Measurements from ENCODE around the gene SMIM35. TPM values are rescaled to one million over a fixed set of nuclear protein-coding genes. Genes with fewer than 3 reads are reported as not detected.
"Not testable (repeated sequence)": the region's sequence is repeated elsewhere in the genome, so short reads cannot be mapped to it uniquely, and the experiment has no call there.

Gene SMIM35
- total RNA-seq, 1 donor from 2014 or later, result not detected

GRCh38 chr11:117992620-117993019 lies 94.1 kb downstream of the SMIM35 start:
- FAIRE-seq (no peak), DNase-seq (ENCODE audit: low spot score in 2 of 2) (no peak)

DNA sequence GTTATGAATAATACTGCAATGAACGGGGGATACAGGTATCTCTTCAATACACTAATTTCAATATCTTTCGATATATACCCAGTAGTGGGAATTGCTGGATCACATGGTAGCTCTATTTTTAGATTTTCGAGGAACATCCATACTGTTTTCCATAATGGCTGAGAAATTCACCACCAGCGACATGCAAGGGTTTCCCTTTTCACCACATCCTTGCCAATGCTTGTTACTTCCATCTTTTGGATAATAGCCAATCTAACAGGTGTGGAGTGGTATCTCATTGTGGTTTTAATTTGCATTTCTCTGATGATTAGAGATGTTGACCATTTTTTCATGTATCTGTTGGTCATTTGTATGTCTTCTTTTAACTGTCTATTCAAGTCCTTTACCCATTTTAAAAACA lies 94.6 kb downstream of the SMIM35 start:
- no peak for FAIRE-seq
- DNase-seq (ENCODE audit: low spot score in 2 of 2), result no peak

DNA sequence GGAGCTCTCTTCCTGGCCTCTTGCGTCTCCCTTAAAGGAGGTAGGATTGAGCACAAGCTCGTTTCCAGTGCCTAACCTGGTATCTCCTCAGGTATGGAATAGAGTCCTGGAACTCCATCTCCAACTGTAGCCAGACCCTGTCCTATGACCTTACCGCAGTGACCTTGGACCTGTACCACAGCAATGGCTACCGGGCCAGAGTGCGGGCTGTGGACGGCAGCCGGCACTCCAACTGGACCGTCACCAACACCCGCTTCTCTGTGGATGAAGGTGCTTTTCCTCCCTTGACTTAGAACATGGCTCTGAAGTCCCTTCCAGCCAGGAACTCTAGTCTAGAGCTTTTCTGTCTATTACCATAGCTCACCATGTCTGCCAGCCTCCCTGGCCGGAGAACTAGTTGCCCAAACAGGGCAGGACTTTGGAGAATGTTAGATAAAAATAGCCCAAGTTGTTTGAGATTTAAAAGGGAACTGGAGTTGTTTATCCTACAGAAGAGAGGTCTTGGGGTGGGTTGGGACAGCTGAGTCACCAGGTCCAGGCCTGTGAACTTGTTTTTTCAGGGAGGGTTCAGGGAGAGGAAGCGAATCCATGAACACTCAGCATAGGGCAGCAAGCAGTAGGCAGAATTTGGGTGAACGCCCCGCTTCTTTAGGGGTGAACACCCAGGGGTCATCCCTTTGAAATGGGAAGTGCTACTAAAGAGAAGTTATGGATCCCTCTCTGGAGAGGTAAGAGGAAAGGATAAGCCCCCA lies 97.2 kb downstream of the SMIM35 start:
- DNase-seq (ENCODE audit: low spot score in 2 of 2) (no peak), FAIRE-seq (no peak)

DNA sequence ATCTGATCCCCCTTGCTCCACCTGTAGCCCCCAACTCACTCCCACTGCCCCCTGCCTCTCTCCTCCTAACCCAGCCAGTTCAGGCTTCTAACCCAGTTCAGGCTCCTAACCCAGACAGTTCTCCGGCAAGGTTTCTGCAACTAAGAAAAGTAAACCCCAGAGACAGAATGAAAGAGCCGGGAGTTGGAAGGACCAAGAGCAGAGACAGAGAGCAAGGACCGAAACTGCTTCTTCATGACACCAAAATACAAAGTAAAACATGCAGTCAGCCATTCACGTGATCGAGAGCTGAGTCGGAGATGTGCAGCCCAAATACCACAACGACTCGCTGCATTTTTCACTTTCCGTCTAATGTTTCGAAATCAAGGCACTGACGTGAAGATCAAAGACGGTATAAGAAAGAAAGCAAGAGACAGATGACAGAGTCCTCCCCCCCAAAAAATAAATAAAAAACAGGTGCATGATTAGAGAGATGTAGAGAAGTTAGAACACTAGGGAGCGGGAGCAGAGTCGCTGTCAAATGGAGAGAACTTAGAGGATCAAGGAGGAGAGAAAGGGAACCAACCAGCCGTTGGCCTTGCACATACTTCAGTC lies 99.7 kb downstream of the SMIM35 start:
- DNase-seq (ENCODE audit: low spot score in 2 of 2) (no peak), FAIRE-seq (no peak)

DNA sequence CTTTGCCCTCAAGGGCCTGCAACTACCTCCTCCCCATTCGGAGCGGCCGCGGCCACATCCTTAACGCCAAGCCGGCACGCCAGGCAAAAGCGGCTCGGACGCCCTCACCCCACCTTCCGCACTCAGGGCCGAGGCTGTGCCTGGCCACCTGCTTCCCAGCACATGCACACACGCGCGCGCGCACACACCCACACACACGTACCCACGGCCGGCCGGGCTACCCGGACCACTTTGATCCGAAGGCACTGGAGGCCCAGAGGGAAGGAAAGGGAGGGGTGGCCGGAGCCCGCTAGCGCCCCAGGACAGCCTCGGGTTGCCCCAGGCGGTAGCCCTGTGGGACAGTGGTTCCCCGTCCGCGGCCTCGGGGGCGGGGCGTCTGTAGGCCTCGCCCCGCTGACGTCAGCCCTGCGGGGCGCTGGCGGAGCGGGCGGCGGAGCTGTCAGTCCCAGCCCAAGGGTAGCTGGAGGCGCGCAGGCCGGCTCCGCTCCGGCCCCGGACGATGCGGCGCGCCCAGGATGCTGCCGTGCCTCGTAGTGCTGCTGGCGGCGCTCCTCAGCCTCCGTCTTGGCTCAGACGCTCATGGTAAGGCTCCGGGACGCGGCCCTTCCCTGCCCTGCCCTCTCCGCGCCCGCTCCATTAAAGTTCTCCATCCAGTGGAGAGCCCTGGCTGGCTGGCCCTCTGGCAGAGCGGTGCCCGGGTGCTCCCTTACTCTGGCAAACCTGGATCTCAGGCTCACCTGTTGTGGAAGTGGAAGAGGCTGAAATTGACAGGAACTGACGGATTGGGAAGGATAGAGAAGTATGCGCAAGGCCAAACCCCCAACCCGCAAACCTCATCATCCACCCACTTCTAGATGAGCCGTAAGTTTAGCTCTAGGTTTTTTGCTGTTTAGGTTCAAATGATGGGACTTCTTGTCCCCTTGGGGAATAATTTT lies 100.5 kb downstream of the SMIM35 start, which contains the start of gene IL10RA:
TSS of gene IL10RA (plus strand) at position 442 of the 935 bp plus-strand sequence. CDS start at position 516, 74 bp downstream.
- FAIRE-seq, result no peak
- DNase-seq (ENCODE audit: low spot score in 2 of 2), result peak; percentile 89 to 96

- DNase-seq (ENCODE audit: low spot score in 2 of 2) (no peak), FAIRE-seq (no peak)
Measured at GRCh38 chr11:117984476-117984875, 102.3 kb downstream of the SMIM35 start.

DNA sequence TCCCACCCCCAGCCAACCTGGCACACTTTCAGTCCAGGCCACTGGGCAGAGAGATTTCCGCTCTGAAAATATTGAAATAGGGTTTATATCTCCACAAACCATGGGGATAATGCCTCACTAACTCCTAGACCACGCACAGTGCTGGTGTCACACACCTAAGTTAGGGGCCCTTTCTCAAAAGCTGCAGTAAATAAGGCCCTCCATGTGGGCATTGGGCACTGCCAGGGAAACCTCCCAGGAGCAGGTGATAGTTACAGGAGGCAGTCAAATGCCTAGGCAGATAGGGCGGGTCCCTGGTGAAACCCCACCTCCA lies 103.6 kb downstream of the SMIM35 start:
- FAIRE-seq, result no peak

DNA sequence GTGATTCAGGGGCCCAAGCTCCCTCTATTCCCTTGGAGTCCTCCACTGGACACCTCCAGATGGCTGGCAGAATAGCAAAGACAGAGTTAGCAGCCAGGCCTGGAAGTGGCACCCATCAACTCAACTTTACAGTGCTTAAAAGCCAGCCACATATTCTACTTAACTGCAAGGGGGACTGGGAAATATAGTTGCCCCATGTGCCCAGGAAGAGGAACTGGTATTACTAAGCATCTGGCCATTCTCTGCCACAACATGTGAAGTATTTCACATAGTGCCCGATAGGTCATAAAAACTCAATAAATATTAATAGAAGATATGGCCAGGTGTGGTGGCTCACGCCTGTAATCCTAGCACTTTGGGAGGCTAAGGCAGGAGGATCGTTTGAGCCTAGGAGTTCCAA lies 106.0 kb downstream of the SMIM35 start:
- DNase-seq (ENCODE audit: low spot score in 2 of 2) (no peak), FAIRE-seq (no peak)

More for the DNA sequence above, 103.6 kb downstream of the SMIM35 start:
- DNase-seq (ENCODE audit: low spot score in 2 of 2), result no peak

DNA sequence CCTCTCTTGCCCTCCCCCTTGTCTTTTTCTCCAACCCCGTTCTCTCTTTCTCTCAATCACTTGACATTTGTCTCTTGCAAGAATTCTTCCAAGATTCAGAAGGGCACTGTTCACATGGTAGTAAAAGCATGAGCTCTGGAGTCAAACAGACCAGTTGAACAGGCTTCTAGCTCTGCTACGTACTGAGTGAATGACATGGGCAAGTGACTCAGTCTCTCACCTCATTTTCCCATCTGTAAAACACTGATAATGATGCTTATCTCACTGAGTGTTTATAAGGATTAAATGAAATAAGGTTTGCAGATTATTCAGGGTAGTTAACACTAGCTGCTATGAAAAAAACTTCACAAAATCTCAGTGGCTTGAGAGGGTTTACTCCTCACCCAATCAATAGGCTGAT lies 106.5 kb downstream of the SMIM35 start:
- DNase-seq (ENCODE audit: low spot score in 2 of 2) (no peak), FAIRE-seq (no peak)

GRCh38 chr11:117979481-117980211 lies 107.1 kb downstream of the SMIM35 start:
- FAIRE-seq (no peak), DNase-seq (ENCODE audit: low spot score in 2 of 2) (no peak)

GRCh38 chr11:117978991-117979390 lies 107.8 kb downstream of the SMIM35 start:
- DNase-seq (ENCODE audit: low spot score in 2 of 2) (no peak), FAIRE-seq (no peak)

GRCh38 chr11:117978291-117978910 lies 108.4 kb downstream of the SMIM35 start:
- FAIRE-seq; DNase-seq (ENCODE audit: low spot score in 2 of 2): not testable (repeated sequence)

GRCh38 chr11:117977612-117978264 lies 109.0 kb downstream of the SMIM35 start:
- DNase-seq (ENCODE audit: low spot score in 2 of 2); FAIRE-seq: not testable (repeated sequence)

DNA sequence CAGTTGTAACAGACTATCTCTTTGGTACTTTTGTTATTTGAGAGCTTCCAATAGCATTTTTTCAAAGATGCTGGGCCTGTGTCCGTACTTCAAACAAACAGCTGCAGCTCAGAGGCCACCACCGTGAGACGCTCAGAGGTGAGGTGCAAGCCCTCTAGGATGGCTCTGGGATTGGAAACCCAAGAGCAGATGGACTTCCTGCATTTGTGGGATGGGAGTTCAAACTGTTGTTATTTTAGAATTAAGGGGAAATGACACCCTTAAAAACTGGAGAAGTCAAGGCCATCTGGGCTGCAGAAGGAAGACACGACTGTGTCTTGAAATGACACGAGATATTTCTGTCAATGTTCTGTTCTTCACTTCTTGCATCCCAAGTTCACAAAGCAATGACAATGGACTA lies 109.7 kb downstream of the SMIM35 start:
- FAIRE-seq (no peak), DNase-seq (ENCODE audit: low spot score in 2 of 2) (no peak)

DNA sequence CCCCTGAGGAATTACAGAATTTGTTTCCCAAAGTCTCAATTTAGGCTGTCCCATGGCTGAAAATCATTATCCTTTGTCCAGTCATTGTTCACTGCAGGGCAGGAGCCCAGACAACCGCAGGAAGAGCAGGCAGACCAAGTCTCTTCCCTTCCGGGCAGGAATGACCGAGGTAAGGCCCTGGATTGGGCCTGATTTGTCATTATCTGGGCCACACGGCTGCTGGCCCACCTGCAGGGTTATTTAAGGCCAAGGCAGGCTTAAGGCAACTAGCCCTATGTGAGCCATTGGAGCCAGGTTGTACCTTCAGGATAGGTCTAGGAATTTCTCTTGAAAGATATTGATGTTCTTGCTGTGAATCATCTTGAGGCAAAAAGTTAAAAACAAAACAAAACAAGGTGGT lies 110.3 kb downstream of the SMIM35 start:
- DNase-seq (ENCODE audit: low spot score in 2 of 2) (no peak), FAIRE-seq (no peak)

- no peak for DNase-seq (ENCODE audit: low spot score in 2 of 2)
- FAIRE-seq, result no peak
Measured at GRCh38 chr11:117973503-117973860, 113.3 kb downstream of the SMIM35 start.

- no peak for DNase-seq (ENCODE audit: low spot score in 2 of 2)
- FAIRE-seq, result no peak
Measured at GRCh38 chr11:117972629-117973502, 113.9 kb downstream of the SMIM35 start.

DNA sequence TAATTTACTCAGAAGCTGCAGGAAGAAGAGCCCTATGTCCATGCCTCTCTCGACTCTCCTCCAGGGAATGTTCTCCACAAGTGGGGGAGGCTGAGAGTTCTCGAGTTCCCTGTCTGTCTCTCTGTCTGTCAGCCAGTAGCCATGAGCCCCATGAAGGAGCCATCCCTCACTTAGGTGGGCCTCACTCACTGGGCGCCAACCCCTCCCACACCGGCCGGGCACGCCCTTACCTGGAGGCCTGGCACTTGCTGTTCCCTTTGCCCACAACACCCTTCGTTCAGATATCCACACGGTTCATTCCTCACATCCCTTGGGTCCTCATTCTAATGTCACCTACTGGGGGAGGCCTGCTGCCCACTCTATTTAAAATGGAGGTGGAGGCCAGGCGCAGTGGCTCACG lies 114.7 kb downstream of the SMIM35 start:
- FAIRE-seq (no peak), DNase-seq (ENCODE audit: low spot score in 2 of 2) (no peak)
